Osteoblast (primary cell): ENCODE measurements around the gene GRM5. TPM values are rescaled to one million over a fixed set of nuclear protein-coding genes. Genes with fewer than 3 reads are reported as not detected.

Experiments used
- DNase-seq: peaks from one replicate; pipeline ENCODE4 v3.0.0; 2011; ENCODE audit warnings: low spot score, mixed read lengths; ENCODE audit not compliant: insufficient read length; ENCODE audit errors: missing footprints
- H2AFZ ChIP-seq: 2 replicates; pipeline ENCODE4 v1.6.0; 2011; ENCODE audit warnings: mild to moderate bottlenecking, low read length
- H3K27ac ChIP-seq: 2 replicates; pipeline ENCODE4 v1.5.1; 2011; ENCODE audit warnings: mild to moderate bottlenecking, low read depth, low read length, moderate library complexity
- H3K27me3 ChIP-seq: 2 replicates; pipeline ENCODE4 v1.6.0; 2012; ENCODE audit warnings: mild to moderate bottlenecking, control low read depth, inconsistent platforms, low read length, moderate library complexity; ENCODE audit not compliant: insufficient read depth
- H3K36me3 ChIP-seq: 2 replicates; pipeline ENCODE4 v1.5.1; 2011; ENCODE audit warnings: mild to moderate bottlenecking, low read length, control low read depth, moderate library complexity; ENCODE audit not compliant: insufficient read depth
- H3K4me1 ChIP-seq: 2 replicates; pipeline ENCODE4 v1.5.1; 2011; ENCODE audit warnings: mild to moderate bottlenecking, low read length, control low read depth, moderate library complexity; ENCODE audit not compliant: insufficient read depth
- H3K4me2 ChIP-seq: 2 replicates; pipeline ENCODE4 v1.6.0; 2011; ENCODE audit warnings: mild to moderate bottlenecking, low read length; ENCODE audit not compliant: insufficient read depth
- H3K4me3 ChIP-seq: fragments of 200-600 bp; sonication (generic); 3 replicates; pipeline ENCODE4 v1.5.1; 2012; ENCODE audit warnings: mild to moderate bottlenecking, low read length, inconsistent platforms; ENCODE audit not compliant: insufficient read depth
- H3K79me2 ChIP-seq: 2 replicates; pipeline ENCODE4 v1.6.0; 2012; ENCODE audit warnings: mild to moderate bottlenecking, low read length, control low read depth, inconsistent platforms; ENCODE audit not compliant: insufficient read depth
- H3K9me3 ChIP-seq: 2 replicates; pipeline ENCODE4 v1.5.1; 2011; ENCODE audit warnings: low read depth, low read length, control low read depth
- H4K20me1 ChIP-seq: 2 replicates; pipeline ENCODE4 v1.6.0; 2012; ENCODE audit warnings: mild to moderate bottlenecking, low read length, control low read depth; ENCODE audit not compliant: insufficient read depth
- total RNA-seq: library from RNA; depleted of rRNA; stranded (reverse); fragments of >200 nt; gene quantifications from 2 replicates; pipeline ENCODE4 v1.2.3, GENCODE V29; 2012
- TF ChIP-seq, protein P1 (sequence below): IDR thresholded peaks from 2 replicates; pipeline ENCODE4 v1.5.1; 2011; ENCODE audit warnings: mild to moderate bottlenecking, low read depth, low read length, moderate library complexity; ENCODE audit errors: extremely low read depth

GRM5 gene
- total RNA-seq, 1 donor = not detected

DNA sequence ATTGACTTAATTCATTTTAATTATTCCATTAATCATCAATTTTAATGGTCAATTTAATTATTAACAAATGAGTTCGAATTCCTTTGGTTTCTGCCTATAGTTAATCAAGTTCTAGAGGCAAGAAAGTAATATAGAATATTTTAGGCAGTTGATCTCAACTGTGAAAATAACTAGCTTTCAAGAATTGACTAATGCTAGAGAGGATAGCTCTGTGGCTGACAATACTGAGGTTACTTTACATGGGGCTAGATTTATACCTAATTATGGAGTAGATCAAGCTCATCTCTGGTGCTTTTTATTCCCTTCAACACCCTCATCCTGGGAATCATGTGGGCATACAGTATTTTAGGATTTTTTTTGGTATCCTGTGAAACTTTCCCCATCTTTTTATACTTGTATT, 259.4 kb downstream of the GRM5 start:
- Histone ChIP-seq H3K4me2 (no peak overlapping the region), H3K27me3 (no peaks in the 10 kb centered on the region), H3K27ac (no peak overlapping the region), H4K20me1 (no peaks in the 10 kb centered on the region), H3K4me1 (no peaks in the 10 kb centered on the region), H3K36me3 (no peaks in the 10 kb centered on the region), H2AFZ (no peak overlapping the region), H3K9me3 (no peaks in the 10 kb centered on the region), H3K4me3 (no peak overlapping the region), H3K79me2 (no peaks in the 10 kb centered on the region)
- no peak for DNase-seq
- TF ChIP-seq, protein P1, sequence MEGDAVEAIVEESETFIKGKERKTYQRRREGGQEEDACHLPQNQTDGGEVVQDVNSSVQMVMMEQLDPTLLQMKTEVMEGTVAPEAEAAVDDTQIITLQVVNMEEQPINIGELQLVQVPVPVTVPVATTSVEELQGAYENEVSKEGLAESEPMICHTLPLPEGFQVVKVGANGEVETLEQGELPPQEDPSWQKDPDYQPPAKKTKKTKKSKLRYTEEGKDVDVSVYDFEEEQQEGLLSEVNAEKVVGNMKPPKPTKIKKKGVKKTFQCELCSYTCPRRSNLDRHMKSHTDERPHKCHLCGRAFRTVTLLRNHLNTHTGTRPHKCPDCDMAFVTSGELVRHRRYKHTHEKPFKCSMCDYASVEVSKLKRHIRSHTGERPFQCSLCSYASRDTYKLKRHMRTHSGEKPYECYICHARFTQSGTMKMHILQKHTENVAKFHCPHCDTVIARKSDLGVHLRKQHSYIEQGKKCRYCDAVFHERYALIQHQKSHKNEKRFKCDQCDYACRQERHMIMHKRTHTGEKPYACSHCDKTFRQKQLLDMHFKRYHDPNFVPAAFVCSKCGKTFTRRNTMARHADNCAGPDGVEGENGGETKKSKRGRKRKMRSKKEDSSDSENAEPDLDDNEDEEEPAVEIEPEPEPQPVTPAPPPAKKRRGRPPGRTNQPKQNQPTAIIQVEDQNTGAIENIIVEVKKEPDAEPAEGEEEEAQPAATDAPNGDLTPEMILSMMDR = no peak

DNA sequence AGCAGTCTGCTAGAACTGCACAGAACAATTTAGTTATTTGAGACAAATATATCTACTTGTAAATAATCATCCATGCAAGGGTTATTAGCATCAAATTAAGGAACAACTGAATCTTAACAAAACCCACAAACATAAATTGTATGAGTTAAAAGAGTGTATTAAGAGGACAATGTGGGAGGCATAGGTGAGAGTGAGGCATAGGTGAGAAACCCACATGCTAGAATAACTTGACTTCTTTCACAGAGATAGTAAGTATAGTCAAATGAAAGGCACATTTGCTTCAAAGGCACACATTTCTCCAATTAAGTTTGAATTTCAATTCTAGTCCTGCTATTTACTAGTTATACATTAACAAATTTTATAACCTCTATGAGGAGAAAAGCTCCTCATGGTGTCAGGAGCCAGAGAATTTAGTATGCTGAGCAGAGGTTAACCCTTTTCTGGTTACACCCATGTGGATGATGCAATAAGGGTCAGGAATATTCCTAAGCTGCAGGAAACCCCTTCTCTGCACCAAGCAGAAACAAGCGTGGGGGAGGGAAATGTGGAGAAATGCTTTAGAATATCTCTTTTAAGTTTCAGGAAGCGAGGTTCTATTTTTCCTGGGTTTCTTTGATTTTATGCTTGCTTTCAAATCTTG, 264.2 kb downstream of the GRM5 start:
- no peaks in the 10 kb centered on the region for H3K36me3 ChIP-seq
- H3K4me3 ChIP-seq = no peak overlapping the region
- no peak overlapping the region for H2AFZ ChIP-seq
- H3K9me3 ChIP-seq = no peaks in the 10 kb centered on the region
- no peaks in the 10 kb centered on the region for H3K27me3 ChIP-seq
- TF ChIP-seq, protein P1 = no peak
- no peak overlapping the region for H3K27ac ChIP-seq
- no peak overlapping the region for H3K4me2 ChIP-seq
- H4K20me1 ChIP-seq = no peaks in the 10 kb centered on the region
- H3K4me1 ChIP-seq = no peaks in the 10 kb centered on the region
- no peak for DNase-seq
- H3K79me2 ChIP-seq = no peaks in the 10 kb centered on the region

DNA sequence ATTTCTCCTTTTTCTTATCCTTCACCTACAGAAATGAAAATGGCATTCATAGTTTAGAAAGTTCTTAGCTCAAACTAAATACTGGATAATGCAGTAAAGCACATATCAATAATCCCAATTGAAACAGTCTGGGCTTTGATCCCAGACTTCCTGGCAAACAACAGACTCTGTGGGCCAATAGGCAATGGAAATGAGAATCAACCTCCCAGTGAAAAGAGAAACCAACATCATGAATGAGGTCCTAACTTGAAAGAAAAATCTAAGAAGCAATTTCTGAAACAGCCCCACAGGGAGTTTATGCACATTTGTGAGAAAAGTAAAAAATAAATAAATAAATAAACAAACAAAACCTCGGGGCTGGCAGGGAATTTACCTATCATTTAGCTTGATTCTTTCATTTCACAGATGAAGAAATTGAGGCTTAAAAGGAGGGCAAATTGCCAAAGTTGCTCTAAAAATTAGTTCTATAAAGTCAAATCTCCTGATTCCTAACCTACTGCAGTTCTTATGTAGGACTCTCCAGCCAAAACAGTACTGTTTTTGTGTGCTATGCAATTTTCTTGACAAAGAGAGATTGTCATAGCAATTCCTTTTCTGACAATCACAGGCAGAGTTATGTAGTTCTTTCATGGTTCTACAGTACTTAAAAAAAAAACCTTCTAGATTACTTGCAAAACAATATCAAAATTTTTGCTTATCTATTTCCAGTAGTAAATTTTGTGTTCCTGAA, 265.8 kb downstream of the GRM5 start:
- no peaks in the 10 kb centered on the region for H4K20me1 ChIP-seq
- H3K4me3 ChIP-seq = no peak overlapping the region
- H3K27ac ChIP-seq = no peak overlapping the region
- H3K27me3 ChIP-seq = no peaks in the 10 kb centered on the region
- DNase-seq = no peak
- H3K4me1 ChIP-seq = no peaks in the 10 kb centered on the region
- no peaks in the 10 kb centered on the region for H3K79me2 ChIP-seq
- H3K36me3 ChIP-seq = no peaks in the 10 kb centered on the region
- H3K4me2 ChIP-seq = no peak overlapping the region
- no peak overlapping the region for H2AFZ ChIP-seq
- TF ChIP-seq, protein P1 = no peak
- H3K9me3 ChIP-seq = no peaks in the 10 kb centered on the region

DNA sequence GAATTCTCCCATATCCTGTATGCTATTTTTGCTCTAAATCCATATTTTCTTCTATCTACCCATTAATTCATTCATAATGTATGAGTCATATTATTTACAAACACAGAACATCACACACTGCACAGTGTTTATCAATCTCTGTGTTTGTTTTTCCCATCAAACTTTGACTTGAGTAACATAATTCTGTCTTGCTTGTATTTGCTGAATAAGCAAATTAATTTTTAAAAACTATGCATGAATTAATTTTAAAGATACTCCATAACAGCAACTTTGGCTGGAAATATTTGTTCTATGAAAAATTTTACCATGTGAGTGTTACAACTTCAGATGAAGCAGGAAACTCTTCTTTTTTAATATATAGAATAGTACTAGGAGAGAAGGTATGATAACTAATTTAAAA, 275.6 kb downstream of the GRM5 start:
- Histone ChIP-seq H3K4me3 (no peak overlapping the region), H3K79me2 (no peaks in the 10 kb centered on the region), H3K27ac (no peak overlapping the region), H3K4me1 (no peaks in the 10 kb centered on the region), H3K9me3 (no peaks in the 10 kb centered on the region), H3K36me3 (no peaks in the 10 kb centered on the region), H4K20me1 (no peaks in the 10 kb centered on the region), H2AFZ (no peak overlapping the region), H3K4me2 (no peak overlapping the region), H3K27me3 (no peaks in the 10 kb centered on the region)
- DNase-seq = no peak
- TF ChIP-seq, protein P1 = no peak
